Activated CD8-positive, alpha-beta T cell treated with anti-CD3 and anti-CD28 coated beads, Interleukin-2, amount 10 ng/mL, durations not matched to agents 7 days and 5 days (primary cell): ENCODE results near the gene GNAT2. TPM values are rescaled to one million over a fixed set of nuclear protein-coding genes. Genes with fewer than 3 reads are reported as not detected.

Source experiments
- ATAC-seq: fragments of 150-1000 bp; cut with Tn5 transposase; one replicate; pipeline ENCODE4 v1.10.0; 2021; ENCODE audit warnings: moderate library complexity
- CTCF ChIA-PET: fragments of 350-600 bp; sonication (Branson Sonifier 250); formaldehyde crosslinking; loops from one replicate; lab custom pipeline; 2021; ENCODE audit warnings: antibody characterized with exemption; lab: Charles Lee
- POLR2A ChIA-PET: fragments of 350-600 bp; sonication (Branson Sonifier 250); formaldehyde crosslinking; loops from one replicate; lab custom pipeline; 2021; ENCODE audit warnings: antibody characterized with exemption; lab: Charles Lee
- DNase-seq: peaks from one replicate; pipeline ENCODE4 v3.0.0-alpha.2; 2020
- H3K27ac Mint-ChIP-seq: one replicate; pipeline ENCODE4 v1.8.0; 2021; ENCODE audit warnings: mild to moderate bottlenecking, mixed read lengths
- H3K27me3 Mint-ChIP-seq: one replicate; pipeline ENCODE4 v1.8.0; 2021; ENCODE audit warnings: low read depth, mixed read lengths
- H3K36me3 Mint-ChIP-seq: one replicate; pipeline ENCODE4 v1.8.0; 2021; ENCODE audit warnings: low read depth, mixed read lengths
- H3K4me1 Mint-ChIP-seq: one replicate; pipeline ENCODE4 v1.8.0; 2021; ENCODE audit warnings: low read depth, mixed read lengths
- H3K4me3 Mint-ChIP-seq: one replicate; pipeline ENCODE4 v1.8.0; 2021; ENCODE audit warnings: mild to moderate bottlenecking, mixed read lengths
- H3K9me3 Mint-ChIP-seq: one replicate; pipeline ENCODE4 v1.8.0; 2022; ENCODE audit warnings: mixed read lengths; ENCODE audit not compliant: insufficient read depth
- total RNA-seq, 2 experiments: library from RNA; stranded (reverse); gene quantifications; one replicate each; pipeline ENCODE4 v1.2.3, GENCODE V29; 2021

GNAT2 gene
- total RNA-seq, 2 experiments from 2014 or later: not detected

DNA sequence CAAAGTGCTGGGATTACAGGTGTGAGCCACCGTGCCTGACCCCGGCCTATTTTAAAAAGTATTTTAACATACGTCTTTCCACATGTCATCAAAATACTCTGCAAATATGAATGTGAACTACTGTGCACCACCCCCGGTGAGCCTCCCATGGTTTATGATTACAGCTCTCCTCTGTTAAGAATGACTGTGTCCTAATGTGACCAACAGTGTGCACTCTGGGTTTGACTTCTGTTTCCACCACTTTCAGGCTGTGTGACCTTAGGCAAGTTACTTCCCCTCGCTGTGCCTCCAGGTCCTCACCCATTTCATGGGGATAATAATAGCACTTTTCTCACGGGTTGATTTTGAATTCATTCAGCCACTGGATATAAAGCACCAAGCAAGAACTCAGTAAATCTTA is 14.9 kb upstream of the GNAT2 start:
- POLR2A ChIA-PET: interaction anchor here (1.9 to 2.4 kb wide), 2 partner anchors 10 to 86 kb away, joined by 7 to 8 read pairs; partner anchors contain the start of gene GNAI3
- peak; percentile 19 for DNase-seq

GRCh38 chr1:109632671-109633346 is 13.4 kb upstream of the GNAT2 start:
- POLR2A ChIA-PET: no interaction called here
- peaks cover 34% of the 10 kb centered on the region for H3K36me3 Mint-ChIP-seq
- DNase-seq: peak; percentile 17
- H3K27me3 Mint-ChIP-seq: no peaks in the 10 kb centered on the region
- ATAC-seq: no peak
- no peak overlapping the region for H3K27ac Mint-ChIP-seq
- H3K9me3 Mint-ChIP-seq: no peaks in the 10 kb centered on the region
- H3K4me3 Mint-ChIP-seq: no peak overlapping the region
- CTCF ChIA-PET: interaction anchor here (1.2 to 11.1 kb wide), 3 partner anchors 6 to 87 kb away, joined by 3 to 129 read pairs (median 105); partner anchors contain the start of gene GSTM4
- peaks cover 20% of the 10 kb centered on the region for H3K4me1 Mint-ChIP-seq

More for the DNA sequence above, 14.9 kb upstream of the GNAT2 start:
- H3K9me3 Mint-ChIP-seq: no peaks in the 10 kb centered on the region
- no peaks in the 10 kb centered on the region for H3K27me3 Mint-ChIP-seq
- no peak overlapping the region for H3K4me3 Mint-ChIP-seq
- CTCF ChIA-PET: interaction anchor here (0.9 to 13.1 kb wide), 5 partner anchors 21 to 350 kb away, joined by 3 to 340 read pairs (median 6); partner anchors contain the start of genes AHCYL1 and GSTM4
- no peak overlapping the region for H3K27ac Mint-ChIP-seq
- H3K36me3 Mint-ChIP-seq: peaks cover 24% of the 10 kb centered on the region
- ATAC-seq: no peak
- H3K4me1 Mint-ChIP-seq: peaks cover 20% of the 10 kb centered on the region

DNA sequence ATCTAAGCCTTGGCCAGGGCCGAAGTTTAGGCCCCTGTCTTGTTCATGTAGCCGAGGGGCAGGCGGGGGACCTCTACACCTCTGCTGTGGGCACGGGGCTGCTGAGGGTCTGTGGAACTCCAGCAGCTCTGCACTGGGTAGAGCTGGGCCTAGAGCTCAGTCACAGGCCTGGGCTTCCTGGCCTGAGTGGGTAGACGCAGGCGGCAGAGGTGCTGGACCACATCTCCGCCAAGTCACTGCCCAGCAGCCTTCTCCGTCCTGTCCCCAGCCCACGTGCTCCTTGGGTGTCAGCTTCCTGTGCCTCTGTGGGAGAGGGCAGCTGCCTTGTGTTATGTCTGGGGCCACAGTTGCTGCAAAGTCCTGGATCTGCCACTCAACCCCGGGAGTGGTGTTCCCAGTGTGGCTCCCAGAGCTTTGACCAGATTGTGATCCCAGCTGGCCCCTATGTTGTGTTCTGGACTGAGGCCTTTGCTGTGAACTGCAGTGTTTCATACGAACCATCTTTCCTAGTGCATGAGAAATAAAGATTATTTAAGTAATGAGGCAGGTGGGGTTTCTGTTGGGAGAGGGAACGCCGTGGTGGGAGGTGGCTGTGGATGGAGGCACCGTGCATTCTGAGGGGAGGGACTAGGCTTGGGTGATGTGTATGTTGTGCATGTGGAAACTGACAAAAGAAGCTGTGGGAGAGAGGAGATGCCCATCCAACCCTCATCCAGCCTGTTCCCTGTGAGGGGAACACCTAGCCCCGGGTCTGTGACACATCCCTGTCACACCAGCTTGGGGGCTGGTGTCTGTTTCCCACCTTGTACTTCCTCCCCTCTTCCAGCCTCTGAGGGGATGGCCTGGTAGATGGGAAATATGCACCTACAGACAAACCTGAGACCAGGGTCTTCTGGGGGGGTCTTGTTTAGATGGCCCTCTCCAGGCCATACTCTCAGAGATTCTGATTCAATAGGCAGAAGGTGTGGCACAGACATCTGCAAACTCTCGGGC is 12.4 kb upstream of the GNAT2 start:
- Mint-ChIP-seq H3K27ac (peak overlapping the region; percentile 4), H3K9me3 (no peaks in the 10 kb centered on the region), H3K4me3 (no peak overlapping the region), H3K27me3 (no peaks in the 10 kb centered on the region), H3K36me3 (peaks cover 40% of the 10 kb centered on the region), H3K4me1 (peaks cover 20% of the 10 kb centered on the region)
- no peak for ATAC-seq
- ChIA-PET POLR2A (interaction anchor here (3.9 kb wide), 1 partner anchor 83 kb away, joined by 22 read pairs; the partner anchor contains the start of gene GNAI3), CTCF (interaction anchor here (0.9 to 11.1 kb wide), 10 partner anchors 7 to 172 kb away, joined by 3 to 129 read pairs (median 6); partner anchors contain the start of genes GNAI3 and GSTM4)
- peak; percentile 17 for DNase-seq

DNA sequence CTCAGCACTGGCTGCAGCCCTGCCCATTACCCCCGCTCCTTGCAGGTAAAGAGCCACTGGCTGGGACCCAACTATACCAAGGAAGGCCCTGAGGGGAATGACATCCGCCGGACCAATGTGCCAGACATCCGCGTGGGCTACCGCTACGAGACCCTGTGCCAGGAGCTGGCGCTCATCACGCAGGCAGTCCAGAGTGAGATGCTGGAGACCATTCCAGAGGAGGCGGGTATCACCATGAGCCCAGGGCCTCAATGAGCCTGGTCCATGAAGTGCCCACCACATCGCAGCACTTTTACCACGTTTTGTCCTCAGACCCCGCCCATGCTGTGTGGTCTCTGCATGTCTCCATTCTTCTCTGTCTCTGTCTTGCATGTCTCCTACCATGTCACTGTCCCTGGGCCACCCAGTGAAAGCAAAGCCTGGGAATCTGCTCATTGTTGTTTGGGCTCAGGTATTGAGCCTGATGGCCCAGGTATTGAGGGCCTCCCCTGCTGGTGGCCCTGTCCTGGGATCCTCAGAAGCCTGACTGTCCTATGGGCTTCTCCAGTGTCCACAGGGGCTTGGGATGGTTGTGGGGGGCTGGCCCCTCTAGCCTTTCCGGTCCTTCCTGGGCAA is 11.6 kb upstream of the GNAT2 start:
- POLR2A ChIA-PET: interaction anchor here (3.9 kb wide), 1 partner anchor 82 kb away, joined by 22 read pairs; the partner anchor contains the start of gene GNAI3

GRCh38 chr1:109630081-109630897 is 10.9 kb upstream of the GNAT2 start:
- no peak overlapping the region for H3K27ac Mint-ChIP-seq
- no peaks in the 10 kb centered on the region for H3K9me3 Mint-ChIP-seq
- ChIA-PET POLR2A (interaction anchor here (3.9 kb wide), 1 partner anchor 82 kb away, joined by 22 read pairs; the partner anchor contains the start of gene GNAI3), CTCF (interaction anchor here (0.7 to 11.1 kb wide), 22 partner anchors 9 to 354 kb away, joined by 3 to 129 read pairs (median 4); partner anchors contain the start of genes AHCYL1, AMPD2, GNAI3 and GNAT2)
- no peaks in the 10 kb centered on the region for H3K27me3 Mint-ChIP-seq
- peaks cover 45% of the 10 kb centered on the region for H3K36me3 Mint-ChIP-seq
- H3K4me3 Mint-ChIP-seq: no peak overlapping the region
- ATAC-seq (no peak), DNase-seq (no peak)
- H3K4me1 Mint-ChIP-seq: peaks cover 20% of the 10 kb centered on the region

More for the DNA sequence above, 11.6 kb upstream of the GNAT2 start:
- Mint-ChIP-seq H3K36me3 (peaks cover 42% of the 10 kb centered on the region), H3K4me1 (peaks cover 19% of the 10 kb centered on the region), H3K9me3 (no peaks in the 10 kb centered on the region), H3K4me3 (no peak overlapping the region), H3K27me3 (no peaks in the 10 kb centered on the region), H3K27ac (no peak overlapping the region)
- CTCF ChIA-PET: interaction anchor here (0.7 to 11.1 kb wide), 18 partner anchors 8 to 354 kb away, joined by 3 to 129 read pairs (median 4); partner anchors contain the start of genes AHCYL1, AMPD2, GNAI3 and GNAT2
- DNase-seq (peak; percentile 17), ATAC-seq (no peak)

- Mint-ChIP-seq H3K4me3 (no peak overlapping the region), H3K36me3 (peaks cover 47% of the 10 kb centered on the region), H3K27ac (no peak overlapping the region), H3K9me3 (no peaks in the 10 kb centered on the region), H3K4me1 (peaks cover 18% of the 10 kb centered on the region), H3K27me3 (no peaks in the 10 kb centered on the region)
- ATAC-seq: no peak
- POLR2A ChIA-PET: interaction anchor here (0.6 to 3.9 kb wide), 2 partner anchors 9 to 81 kb away, joined by 3 to 22 read pairs; partner anchors contain the start of gene GNAI3
- CTCF ChIA-PET: interaction anchor here (0.7 to 11.1 kb wide), 13 partner anchors 9 to 355 kb away, joined by 3 to 129 read pairs (median 7); partner anchors contain the start of genes AHCYL1, AMPD2, GNAI3 and GNAT2
- no peak for DNase-seq
Measured at GRCh38 chr1:109629372-109630030, 10.1 kb upstream of the GNAT2 start.

DNA sequence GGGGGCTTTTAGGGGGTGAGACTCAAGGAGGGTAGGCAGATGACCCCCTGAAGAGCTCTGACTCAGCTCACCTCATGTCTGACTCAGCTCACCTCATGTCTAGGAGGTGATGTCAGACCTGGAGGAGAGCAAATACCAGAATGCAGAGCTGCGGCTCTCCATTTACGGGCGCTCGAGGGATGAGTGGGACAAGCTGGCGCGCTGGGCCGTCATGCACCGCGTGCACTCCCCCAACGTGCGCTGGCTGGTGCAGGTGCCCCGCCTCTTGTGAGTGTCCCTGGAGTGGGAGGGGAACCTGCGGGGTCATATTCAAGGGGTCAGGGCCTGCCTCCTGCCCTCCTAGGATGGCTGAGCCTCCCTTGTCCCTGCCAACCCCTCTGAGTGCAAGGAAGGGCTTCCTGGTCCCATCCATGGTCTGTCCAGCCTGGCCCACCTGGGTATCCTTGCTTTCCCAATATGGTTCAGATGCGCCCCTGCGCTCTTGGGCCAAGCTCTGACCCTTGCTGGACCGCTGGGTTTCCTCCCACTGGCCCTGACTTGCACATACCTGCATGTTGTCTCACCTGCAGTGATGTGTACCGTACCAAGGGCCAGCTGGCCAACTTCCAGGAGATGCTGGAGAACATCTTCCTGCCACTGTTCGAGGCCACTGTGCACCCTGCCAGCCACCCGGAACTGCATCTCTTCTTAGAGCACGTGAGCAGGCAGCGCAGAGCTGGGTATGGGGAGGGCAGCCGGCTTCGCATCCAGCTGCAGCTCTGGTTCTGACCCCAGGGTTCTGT is 9.3 kb upstream of the GNAT2 start:
- DNase-seq: no peak

DNA sequence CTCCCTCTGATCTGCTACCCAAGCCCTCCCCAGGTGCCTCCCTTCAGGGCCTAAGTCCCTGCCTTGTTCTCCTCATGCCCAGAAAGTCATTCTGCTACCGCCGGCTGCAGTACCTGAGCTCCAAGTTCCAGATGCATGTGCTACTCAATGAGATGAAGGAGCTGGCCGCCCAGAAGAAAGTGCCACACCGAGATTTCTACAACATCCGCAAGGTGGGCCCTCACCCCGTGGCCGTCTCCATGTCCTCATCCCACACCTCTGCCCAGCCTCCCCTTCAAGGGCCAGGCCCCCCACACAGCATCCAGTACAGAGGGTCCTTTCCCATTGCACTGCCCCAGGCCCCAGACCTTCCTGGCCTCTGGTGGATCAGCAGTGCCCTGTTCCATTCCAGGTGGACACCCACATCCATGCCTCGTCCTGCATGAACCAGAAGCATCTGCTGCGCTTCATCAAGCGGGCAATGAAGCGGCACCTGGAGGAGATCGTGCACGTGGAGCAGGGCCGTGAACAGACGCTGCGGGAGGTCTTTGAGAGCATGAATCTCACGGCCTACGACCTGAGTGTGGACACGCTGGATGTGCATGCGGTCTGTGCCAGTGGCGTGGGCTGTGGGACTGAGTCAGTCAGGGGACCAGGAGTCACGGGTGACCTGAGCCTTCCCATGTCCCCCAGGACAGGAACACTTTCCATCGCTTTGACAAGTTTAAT is 8.4 kb upstream of the GNAT2 start:
- no peak for ATAC-seq
- Mint-ChIP-seq H3K36me3 (peaks cover 48% of the 10 kb centered on the region), H3K27me3 (no peaks in the 10 kb centered on the region), H3K27ac (peak overlapping the region; percentile 13), H3K4me1 (peaks cover 31% of the 10 kb centered on the region), H3K9me3 (no peaks in the 10 kb centered on the region), H3K4me3 (no peak overlapping the region)
- no peak for DNase-seq
- CTCF ChIA-PET: interaction anchor here (1.8 to 11.1 kb wide), 3 partner anchors 11 to 86 kb away, joined by 7 to 129 read pairs (median 9); no protein-coding TSS in a partner anchor
- POLR2A ChIA-PET: interaction anchor here (0.7 to 3.9 kb wide), 3 partner anchors 79 to 357 kb away, joined by 3 to 22 read pairs (median 4); partner anchors contain the start of genes AHCYL1 and GNAI3

More for the DNA sequence above, 9.3 kb upstream of the GNAT2 start:
- Mint-ChIP-seq H3K4me3 (no peak overlapping the region), H3K4me1 (peaks cover 23% of the 10 kb centered on the region), H3K27ac (no peak overlapping the region), H3K27me3 (no peaks in the 10 kb centered on the region), H3K9me3 (no peaks in the 10 kb centered on the region), H3K36me3 (peaks cover 47% of the 10 kb centered on the region)
- no peak for ATAC-seq
- ChIA-PET CTCF (interaction anchor here (1.8 to 11.1 kb wide), 7 partner anchors 10 to 90 kb away, joined by 5 to 129 read pairs (median 9); partner anchors contain the start of gene GNAI3), POLR2A (interaction anchor here (0.6 to 3.9 kb wide), 2 partner anchors 8 to 80 kb away, joined by 3 to 22 read pairs; partner anchors contain the start of gene GNAI3)
